Left lobe of liver (tissue), 2 donors: ENCODE data around the gene UBE2I. TPM values are rescaled to one million over a fixed set of nuclear protein-coding genes. Genes with fewer than 3 reads are reported as not detected.
"Not testable (repeated sequence)": the region's sequence is repeated elsewhere in the genome, so short reads cannot be mapped to it uniquely, and the experiment has no call there.

Experiments used
- ATAC-seq: fragments of 200-7000 bp; cut with Tn5 transposase; one replicate; pipeline ENCODE4 v1.9.1; 2020; ENCODE audit warnings: mild to moderate bottlenecking, moderate library complexity
- DNase-seq: peaks from one replicate; pipeline ENCODE4 v3.0.0-alpha.2; 2020; ENCODE audit warnings: low spot score
- total RNA-seq: library from RNA; stranded (reverse); gene quantifications from one replicate; pipeline ENCODE4 v1.2.1, GENCODE V29; 2021
- donor health status: DM: no; HTN: no; CAD: no; lungs with moderate emphysema.
- donor health status: DM: no; HTN: yes; CAD: no.

The UBE2I gene
- total RNA-seq, result 28.0 TPM

DNA sequence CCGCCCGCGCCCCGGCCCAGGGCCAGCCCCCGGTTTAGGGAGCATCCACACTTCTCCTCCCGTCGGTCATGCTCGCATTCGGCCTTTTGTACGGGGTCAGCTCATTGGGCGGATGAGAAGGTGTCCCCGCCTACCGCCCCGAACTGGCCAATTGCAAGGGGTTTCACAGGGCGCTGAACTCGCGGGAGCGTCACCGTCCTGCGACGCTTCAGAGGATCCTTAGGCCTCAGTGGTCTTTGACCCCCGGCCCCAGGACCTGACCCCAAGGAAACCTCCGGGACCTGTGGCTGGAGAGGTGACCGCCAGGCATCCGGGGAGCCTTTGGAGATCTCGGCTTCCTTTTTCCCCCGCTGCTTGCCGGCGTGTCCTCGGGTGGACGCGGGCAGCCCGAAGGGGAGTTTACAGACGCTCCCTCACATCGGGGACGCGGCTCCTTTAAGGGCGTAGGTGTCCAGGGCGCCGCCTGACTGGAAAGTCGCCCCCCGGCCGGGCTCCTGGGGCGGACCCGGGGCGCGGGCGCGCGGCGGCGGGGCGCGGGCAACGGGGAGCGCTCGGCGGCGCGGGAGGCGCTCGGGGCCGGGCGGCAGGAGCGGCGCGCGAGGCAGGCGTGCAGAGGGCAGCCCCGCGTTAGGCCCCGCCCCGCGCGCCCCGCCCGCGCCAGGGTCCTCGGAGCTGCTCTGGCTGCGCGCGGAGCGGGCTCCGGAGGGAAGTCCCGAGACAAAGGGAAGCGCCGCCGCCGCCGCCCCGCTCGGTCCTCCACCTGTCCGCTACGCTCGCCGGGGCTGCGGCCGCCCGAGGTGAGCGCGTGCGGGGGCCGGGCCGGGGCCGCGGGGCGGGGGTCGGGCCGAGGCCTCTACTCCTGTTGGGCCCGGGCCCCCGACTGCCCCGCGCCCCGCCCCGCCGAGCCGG is at the start of gene UBE2I:
TSS of gene UBE2I (plus strand) at position 660 of the 909 bp plus-strand sequence. CDS start 4,395 bp downstream, outside the sequence.
- peak; percentile 86 for ATAC-seq
- DNase-seq, result peak; percentile 99

DNA sequence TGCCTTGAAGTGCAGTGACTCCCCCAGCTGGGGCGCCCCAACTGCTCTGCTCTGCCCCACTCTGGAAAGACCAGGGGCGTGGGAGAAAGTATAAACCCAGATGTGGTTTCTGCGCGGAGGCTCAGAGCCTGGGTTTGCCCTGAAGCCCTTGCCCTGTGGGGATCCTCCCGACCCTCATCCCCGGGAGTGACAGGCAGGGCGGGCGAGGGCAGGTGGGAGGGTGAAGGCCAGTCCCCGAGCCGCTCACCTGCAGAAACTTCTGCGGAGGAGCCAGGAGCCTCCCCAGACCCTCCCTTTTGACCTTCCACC is 49.7 kb upstream of the UBE2I start:
- no peak for DNase-seq
- ATAC-seq, result no peak

DNA sequence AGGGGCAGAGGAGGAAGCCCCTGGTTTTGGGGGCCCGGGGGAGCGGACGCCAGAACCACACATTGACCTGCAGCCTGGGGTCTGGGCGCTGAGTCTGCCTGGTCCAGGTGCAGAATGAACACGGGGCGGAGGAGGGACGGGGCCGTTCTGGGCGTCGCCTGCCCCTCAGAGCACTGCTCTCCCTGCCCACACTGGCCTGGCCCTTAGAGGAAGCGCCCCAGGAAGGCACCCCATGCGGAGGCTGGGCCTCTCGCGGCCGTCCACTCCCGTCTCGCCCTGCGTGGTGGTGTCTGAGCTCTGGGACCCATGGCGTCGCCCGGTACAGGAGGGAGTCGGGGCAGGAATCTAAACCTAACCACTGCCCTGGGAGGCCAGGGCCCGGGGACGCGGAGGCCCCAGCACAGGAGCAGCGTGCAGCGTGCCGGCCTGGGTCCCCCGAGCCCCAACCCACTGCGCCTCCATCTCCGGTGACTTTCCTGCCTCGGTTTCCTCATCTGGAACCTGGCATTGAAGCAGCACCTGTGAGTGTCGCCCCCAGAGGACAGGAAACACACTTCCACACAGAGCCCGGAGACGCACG is 49.2 kb upstream of the UBE2I start:
- DNase-seq (no peak), ATAC-seq (no peak)

DNA sequence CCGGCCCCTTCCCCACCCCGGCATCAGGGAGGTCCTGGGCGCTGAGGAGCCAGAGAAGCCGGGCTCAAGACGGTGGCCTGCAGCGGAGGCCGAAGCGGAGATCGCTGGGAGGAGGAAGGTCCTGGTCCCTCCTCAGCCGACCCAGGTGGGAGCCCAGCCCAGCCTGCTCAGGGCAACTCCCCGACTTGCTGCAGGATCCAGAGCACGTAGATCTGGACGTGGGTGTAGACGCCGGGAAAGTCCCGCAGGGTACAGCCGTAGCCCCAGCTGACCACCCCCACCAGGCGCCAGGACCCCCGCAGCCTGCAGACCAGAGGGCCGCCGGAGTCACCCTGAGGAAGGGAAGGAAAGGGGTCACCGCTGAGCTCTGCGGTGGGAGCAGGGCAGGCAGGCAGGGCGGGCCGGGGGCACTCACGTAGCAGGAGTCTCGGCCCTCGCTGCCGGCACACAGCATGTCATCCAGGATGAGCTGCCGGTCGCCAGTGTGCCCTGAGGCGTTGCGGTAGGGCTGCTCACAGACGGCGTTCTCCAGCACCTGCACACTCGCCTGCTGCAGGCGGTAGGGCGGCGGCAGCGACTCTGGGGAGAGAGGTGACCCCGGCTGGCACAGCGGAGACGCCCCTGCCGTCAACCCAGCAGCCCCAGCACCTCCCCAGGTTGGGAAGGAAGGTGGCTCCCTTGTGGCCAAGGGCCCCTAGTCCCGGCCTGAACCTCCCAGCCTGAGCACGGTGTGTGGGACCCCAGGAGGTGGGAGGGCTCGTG is 48.1 kb upstream of the UBE2I start:
- DNase-seq (no peak), ATAC-seq (peak; percentile 20)

DNA sequence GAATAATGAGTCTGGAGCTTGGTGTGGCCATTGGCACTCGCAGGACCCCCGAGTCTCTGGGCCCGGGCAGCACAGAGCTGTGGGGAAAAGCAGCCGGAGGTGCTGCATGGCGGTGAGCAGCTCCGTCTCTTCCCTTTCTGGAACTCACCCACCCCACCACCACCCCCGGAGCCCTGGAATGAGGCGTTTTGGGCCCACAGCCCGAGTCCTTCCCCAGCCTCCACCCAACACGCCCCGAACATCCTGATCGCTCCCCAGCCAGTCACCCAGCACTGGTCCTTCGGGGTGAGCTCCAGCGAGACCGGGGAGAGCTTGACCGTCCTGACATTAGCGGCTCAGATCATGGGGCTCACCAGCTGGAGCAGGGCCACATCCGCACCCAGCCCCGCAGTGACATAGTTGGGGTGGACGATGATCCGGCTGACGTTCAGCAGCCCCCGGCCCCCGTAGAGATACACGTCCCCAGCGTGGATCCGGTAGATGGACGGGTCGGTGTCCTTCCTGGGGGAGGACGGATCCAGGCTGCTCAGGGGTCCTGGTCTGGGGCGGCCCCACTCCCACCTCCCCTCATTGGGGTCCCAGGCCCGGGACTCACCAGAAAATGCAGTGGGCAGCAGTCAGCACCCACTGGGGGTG is 47.1 kb upstream of the UBE2I start:
- no peak for DNase-seq
- no peak for ATAC-seq

DNA sequence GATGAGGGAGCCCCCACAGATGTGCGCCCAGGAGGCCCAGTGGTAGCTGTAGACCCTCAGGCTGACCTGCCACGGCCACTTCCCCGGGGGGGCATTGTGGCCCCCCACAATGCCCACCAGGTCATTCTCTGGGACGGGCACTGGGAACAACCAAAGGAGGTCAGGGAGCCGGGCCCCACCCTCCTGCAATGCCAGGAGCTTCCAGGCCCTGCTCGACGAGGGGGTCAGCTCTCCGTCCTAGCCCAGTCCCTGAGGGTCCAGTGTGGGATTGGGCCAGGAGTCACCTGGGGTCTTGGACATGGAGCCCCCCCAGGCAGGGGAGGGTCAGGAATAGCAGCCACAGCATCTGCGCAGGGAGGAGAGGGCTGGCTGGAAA is 46.6 kb upstream of the UBE2I start:
- ATAC-seq (no peak), DNase-seq (no peak)

DNA sequence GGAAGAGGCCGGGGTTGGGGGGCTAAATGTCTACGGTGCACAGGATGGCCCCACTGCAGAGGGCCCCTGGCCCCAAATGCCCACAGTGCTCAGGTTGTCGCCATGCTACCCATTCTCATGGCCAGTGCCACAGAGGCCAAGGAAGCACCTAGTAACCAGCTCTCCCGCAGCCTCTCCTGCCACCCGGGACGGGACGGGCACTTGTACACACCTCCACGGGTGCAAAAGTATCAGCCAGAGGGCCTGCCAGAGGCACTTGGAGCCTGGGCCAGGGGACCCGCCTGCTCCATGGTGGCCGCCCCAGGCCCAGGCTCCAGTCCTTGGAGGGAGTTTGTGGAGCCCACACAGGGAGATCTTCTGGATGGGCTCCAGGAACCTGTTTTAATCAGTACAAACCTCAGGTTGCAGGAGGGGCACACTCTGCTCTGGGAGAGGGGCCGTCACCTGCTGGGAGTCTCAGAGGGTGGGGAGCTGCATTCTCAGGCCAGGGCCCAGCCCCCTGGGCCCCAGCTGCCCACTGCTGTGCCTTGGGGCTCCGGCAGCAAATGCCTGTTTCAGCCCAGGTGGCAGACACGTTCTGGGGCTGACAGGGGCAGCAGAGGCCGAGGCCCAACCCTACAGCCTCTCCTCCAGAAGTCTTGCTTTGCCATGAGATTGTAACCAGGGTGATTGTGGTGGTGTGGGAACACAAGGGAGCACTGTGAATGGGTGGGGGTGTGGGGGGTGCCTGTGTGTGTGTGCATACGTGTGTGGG is 45.7 kb upstream of the UBE2I start:
- DNase-seq (no peak), ATAC-seq (no peak)

DNA sequence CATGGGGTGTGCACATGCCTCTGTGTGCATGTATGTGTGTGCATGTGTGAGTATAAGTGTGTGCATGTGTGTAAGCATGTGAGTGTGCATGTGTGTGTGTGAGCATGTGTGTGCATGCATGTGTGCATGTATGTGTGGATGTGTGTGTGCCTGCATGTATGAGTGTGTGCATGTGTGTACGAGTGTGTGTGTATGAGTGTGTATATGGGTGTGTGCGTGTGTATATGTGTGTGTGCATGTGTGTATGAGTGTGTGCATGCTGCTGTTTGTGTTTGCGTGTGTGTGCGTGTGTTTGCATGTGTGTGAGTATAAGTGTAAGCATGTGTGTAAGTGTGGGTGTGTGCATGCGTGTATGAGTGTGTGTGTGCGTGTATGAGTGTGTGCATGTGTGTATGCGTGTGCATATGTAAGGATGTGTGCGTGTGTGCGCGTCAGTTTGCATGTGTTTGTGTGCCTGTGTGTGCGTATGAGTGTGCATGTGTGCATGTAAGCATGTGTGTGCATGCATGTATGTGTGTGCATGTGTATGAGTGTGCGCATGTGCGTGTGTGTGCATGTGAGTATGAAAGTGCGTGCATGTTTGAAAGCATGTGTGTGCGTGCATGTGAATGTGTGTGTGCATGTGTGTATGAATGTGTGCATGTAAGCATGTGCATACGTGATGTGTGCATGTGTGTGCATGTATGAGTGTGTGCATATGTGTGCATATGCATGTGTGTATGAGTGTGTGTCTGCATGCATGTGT is 44.9 kb upstream of the UBE2I start:
- DNase-seq, result no peak
- ATAC-seq, result no peak

DNA sequence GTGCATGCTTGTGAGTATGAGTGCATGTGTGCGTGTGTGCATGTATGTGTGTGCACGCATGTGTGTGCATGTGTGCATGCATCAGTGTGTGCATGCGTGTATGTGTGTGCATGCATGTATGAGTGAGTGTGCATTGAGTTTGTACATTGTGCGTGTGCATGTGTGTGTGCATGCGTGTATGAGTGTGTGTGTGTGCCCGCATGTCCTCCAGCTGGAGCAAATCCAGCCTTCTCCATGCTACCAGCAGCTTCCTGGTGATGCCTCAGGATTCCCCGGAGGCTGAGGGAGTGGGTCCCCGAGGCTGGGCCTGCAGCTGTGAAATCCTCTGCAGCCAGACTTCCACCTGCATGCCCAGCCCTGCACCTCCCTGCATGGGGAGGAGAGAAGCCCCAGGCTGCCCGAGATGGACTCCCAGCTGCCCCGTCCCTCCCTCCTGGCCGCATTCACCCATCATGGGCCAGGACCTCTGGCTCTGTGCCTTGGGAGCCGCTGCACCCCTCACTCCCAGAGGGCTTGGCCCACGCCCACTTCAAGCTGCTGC is 44.3 kb upstream of the UBE2I start:
- ATAC-seq (no peak), DNase-seq (no peak)

DNA sequence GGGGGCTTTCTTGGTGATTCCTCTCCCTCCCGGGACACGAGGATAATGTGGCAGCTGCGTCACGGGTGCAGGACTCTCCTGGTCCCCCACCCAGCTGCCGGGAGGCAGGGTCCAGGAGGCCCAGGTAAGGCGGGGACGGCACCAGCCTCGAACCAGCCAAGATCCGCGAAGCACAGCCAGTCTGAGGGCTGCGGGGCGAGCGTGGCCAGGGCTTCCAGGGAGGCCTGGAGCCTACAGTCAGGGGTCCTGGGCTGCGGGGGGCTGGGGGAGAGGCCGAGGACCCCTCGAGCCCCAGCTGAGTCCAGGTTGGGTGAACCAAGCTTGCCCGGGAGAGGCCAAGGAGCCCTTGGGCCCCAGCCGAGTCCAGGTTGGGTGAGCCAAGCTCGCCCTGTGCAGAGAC is 43.6 kb upstream of the UBE2I start:
- ATAC-seq (no peak), DNase-seq (no peak)

DNA sequence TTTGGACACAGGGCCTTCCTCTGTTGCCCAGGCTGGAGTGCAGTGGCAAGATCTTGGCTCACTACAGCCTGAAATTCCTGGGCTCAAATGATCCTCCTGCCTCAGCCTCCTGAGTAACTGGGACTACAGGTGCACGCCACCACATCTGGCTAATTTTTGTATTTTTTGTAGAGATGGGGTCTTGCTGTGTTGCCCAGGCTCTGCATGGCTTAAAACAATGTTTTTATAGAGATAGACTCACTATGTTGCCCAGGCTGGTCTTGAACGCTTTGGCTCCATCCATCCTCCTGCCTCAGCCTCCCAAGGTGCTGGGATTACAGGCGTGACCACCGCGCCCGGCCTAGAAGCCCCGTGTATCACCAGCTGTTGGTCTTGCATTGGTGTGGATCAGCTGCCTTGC is 40.0 kb upstream of the UBE2I start:
- DNase-seq, ATAC-seq: not testable (repeated sequence)

DNA sequence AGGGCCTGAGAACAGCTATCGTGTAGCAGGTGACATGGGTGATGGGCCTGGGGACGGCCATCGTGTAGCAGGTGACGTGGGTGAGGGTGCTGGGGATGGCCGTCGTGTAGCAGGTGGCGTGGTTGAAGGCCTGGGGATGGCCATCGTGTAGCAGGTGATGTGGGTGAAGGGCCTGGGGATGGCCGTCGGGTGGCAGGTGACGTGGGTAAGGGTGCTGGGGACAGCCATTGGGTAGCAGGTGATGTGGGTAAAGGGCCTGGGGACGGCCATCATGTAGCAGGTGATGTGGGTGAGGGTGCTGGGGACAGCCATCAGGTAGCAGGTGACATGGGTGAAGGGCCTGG is 38.1 kb upstream of the UBE2I start:
- DNase-seq (peak; percentile 36), ATAC-seq (peak; percentile 27)

DNA sequence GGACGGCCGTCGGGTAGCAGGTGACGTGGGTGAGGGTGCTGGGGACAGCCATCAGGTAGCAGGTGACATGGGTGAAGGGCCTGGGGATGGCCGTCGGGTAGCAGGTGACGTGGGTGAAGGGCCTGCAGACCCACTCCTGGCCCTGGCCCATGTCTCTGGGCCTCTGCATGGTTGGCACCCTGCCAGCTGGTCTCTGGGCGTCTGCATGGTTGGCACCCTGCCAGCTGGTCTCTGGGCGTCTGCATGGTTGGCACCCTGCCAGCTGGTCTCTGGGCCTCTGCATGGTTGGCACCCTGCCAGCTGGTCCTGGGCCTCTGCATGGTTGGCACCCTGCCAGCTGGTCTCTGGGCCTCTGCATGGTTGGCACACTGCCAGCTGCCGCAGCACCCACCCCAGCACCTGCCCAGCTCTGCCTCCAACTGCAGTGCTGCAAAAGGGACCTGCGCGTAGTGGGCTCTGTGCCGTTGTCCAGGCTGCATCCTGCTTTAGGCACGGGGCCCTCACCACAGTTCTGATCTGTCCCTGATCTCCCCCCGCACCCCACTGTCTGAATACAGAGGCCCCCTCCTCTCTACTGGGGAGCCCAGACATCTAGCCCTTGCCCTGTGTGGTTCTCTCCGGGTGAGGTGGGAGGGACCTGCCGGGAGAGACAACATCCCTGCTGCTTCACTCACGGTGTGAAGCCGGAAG is 37.6 kb upstream of the UBE2I start:
- peak; percentile 62 for DNase-seq

DNA sequence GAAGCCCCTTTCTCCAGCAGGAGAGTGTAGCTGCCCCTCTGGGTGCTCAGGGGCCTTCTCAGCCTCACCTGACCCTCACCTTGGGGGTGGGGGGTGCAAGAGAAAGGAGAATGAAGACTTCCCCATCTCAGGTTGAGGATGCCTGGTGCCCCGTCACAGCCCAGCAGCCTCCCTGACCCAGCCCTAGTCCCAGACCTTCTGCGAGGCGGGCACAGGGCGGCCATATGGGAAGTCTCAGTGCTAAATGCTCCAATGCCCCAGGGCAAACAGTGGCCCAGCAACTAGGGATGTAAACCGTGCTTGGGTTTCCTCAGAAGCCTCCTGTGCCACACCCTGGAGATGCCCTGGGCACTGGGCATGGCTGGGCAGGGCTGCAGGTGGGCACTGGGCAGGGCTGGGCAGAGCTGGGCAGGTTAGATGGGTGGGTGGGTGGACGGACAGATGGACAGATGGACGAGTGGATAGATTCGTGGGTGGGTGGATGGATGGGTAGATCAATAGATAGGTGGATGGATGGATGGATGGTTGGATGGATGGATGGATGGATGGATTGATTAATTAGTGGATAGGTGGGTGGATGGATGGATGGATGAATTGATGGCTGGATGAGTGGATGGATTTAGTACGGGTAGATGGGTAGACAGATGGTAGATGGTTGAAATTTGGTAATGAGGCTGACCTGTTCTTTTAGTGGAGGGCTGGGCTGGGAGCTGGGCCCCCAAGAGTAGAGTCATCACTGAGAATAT is 36.8 kb upstream of the UBE2I start:
- DNase-seq (no peak), ATAC-seq (peak; percentile 25)

More for the DNA sequence above, 37.6 kb upstream of the UBE2I start:
- peak; percentile 25 for ATAC-seq

DNA sequence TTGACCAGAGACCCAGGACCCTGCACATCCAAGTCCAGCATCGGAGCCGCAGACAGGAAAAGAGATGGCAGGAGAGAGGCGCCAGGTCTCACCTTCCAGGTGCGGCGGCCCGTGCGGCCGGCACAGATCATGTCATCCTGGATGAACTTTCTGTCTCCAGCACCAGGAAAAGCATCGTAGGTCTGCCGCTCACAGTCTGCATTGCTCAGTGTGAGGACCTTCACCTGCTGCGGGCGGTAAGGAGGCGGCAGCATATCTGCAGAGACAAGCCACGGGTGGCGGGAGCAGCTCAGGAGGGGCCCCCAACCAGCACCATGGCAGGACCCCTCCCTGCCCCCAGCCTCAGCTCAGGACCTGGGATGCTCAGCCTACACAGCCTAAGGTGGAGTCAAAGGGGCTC is 35.6 kb upstream of the UBE2I start:
- ATAC-seq (no peak), DNase-seq (no peak)

DNA sequence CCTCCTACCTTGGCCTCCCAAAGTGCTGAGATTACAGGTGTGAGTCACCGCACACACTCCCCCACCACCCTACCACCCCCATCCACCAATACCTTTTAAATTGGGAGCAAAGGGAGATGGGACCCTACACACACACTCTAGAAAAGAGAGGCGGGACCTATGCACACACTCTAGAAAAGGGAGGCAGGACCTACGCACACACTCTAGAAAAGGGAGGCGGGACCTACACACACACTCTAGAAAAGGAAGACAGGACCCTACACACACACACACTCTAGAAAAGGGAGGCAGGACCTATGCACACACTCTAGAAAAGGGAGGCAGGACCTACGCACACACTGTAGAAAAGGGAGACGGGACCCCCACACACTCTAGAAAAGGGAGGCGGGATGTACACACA is 34.7 kb upstream of the UBE2I start:
- ATAC-seq, result no peak
- no peak for DNase-seq

DNA sequence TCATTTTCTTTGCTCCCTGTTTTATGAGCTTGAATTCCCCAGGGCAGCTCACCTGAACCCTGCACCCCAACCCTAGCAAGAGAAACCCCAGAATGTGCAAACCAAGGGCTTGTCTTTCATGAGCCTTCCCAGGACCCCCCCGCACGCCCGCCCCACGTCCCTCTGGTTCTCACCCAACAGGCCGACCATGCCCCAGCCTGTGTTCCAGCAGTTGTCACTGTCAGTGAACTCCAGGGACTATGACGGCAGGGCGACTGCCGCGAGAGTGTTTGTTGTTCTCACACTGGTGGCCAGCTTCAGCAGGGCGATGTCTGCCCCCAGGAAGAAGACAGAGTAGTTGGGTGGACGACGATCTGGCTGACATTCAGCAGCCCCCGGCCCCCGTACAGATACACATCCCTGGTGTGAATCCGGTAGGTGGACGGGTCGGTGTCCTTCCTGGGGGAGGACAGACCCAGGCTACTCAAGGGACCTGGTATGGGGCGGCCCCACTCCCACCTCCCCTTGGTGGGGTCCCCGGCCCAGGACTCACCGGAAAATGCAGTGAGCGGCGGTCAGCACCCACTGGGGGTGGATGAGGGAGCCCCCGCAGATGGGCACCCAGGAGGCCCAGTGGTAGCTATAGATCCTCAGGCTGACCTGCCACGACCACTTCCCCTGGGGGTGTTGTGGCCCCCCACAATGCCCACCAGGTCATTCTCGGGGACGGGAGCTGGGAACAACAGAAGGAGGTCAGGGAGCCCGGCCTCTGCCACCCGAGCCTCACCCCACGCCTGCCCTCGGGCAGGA is 33.5 kb upstream of the UBE2I start:
- ATAC-seq (no peak), DNase-seq (no peak)

DNA sequence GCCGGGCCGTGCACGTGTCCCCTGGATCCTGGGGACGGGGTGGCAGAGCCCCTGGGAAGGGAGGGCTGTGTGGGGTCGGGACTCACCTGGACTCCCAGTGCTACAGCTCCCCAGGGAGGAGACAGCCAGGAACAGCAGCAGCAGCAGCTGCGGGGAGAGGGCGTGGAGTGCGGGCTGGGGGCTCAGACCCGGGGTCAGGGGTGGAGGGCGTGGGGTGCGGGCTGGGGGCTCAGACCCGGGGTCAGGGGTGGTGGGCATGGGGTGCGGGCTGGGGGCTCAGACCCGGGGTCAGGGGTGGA is 32.9 kb upstream of the UBE2I start:
- DNase-seq, result no peak

More for the DNA sequence above, 32.9 kb upstream of the UBE2I start:
- ATAC-seq, result no peak
